ENCODE results near the gene PTDSS2. TPM values are rescaled to one million over a fixed set of nuclear protein-coding genes. Genes with fewer than 3 reads are reported as not detected.

PTDSS2 gene
- total and polyA plus RNA-seq, 9 of the 15 experiments (the other 6 are each of a cell fraction or from before 2014, with no cell fraction given): 0.45 to 53.9 (median 17.2) TPM

DNA sequence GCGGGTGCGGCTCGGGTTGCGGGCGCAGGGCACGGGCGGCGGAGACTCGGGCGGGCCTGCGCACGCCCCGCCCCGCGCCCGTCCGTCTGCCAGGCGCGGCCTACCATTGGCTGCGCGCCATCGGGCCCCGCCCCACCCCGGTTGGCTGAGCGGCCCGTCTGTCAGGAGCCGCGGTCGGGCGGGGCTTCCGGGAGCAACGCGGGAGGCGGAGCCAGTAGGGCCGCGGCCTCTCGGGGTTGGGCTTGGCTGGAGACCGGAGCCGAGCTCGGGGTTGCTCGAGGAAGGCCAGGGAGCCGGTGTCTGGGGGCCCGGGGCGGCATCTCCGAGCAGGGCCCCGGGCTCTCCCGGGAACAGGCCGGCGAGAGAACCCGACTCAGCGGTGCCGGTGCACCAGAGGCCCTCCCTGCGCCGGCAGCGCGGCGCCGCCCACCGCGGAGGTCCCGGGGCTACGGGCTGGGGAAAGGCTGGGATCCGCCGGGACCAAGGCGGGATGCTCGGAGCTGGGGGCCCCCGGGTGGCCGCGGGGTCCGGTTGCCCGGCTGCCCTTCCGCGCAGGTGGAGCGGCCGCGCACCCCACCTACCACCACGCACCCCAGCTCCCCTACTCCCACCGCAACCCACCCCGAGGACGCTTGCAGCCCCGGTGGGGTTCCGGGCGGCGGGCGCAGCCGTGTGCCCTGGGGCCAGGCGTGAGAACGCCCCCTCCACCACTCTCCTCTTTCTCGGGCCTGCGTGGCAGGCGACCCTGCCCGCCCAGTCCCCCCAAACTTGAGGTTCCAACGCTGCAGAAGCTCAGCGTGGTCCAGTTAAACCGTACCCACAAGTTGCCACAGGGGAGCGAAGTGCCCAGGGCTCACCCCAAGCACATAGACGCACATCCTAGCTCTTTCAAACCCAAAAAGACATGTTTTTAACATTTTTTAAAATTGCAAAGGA lies 85.7 kb downstream of the PTDSS2 start, which contains the start of gene HRAS (continued):
- TF ChIP-seq, protein P1, sequence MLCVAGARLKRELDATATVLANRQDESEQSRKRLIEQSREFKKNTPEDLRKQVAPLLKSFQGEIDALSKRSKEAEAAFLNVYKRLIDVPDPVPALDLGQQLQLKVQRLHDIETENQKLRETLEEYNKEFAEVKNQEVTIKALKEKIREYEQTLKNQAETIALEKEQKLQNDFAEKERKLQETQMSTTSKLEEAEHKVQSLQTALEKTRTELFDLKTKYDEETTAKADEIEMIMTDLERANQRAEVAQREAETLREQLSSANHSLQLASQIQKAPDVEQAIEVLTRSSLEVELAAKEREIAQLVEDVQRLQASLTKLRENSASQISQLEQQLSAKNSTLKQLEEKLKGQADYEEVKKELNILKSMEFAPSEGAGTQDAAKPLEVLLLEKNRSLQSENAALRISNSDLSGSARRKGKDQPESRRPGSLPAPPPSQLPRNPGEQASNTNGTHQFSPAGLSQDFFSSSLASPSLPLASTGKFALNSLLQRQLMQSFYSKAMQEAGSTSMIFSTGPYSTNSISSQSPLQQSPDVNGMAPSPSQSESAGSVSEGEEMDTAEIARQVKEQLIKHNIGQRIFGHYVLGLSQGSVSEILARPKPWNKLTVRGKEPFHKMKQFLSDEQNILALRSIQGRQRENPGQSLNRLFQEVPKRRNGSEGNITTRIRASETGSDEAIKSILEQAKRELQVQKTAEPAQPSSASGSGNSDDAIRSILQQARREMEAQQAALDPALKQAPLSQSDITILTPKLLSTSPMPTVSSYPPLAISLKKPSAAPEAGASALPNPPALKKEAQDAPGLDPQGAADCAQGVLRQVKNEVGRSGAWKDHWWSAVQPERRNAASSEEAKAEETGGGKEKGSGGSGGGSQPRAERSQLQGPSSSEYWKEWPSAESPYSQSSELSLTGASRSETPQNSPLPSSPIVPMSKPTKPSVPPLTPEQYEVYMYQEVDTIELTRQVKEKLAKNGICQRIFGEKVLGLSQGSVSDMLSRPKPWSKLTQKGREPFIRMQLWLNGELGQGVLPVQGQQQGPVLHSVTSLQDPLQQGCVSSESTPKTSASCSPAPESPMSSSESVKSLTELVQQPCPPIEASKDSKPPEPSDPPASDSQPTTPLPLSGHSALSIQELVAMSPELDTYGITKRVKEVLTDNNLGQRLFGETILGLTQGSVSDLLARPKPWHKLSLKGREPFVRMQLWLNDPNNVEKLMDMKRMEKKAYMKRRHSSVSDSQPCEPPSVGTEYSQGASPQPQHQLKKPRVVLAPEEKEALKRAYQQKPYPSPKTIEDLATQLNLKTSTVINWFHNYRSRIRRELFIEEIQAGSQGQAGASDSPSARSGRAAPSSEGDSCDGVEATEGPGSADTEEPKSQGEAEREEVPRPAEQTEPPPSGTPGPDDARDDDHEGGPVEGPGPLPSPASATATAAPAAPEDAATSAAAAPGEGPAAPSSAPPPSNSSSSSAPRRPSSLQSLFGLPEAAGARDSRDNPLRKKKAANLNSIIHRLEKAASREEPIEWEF (CRISPR knock-in tag; IDR thresholded peaks at IDR 0.05): no peak
- no peak for TF ChIP-seq ZNF445 (CRISPR knock-in tag; IDR thresholded peaks at IDR 0.05; ENCODE audit: low read depth)
- no peak for TF ChIP-seq ZNF584 (CRISPR knock-in tag; IDR thresholded peaks at IDR 0.05; ENCODE audit: low read depth)
- no peak for TF ChIP-seq FOSL1 (tag; conservative IDR thresholded peaks at IDR 0.05)
- TF ChIP-seq, protein P2, sequence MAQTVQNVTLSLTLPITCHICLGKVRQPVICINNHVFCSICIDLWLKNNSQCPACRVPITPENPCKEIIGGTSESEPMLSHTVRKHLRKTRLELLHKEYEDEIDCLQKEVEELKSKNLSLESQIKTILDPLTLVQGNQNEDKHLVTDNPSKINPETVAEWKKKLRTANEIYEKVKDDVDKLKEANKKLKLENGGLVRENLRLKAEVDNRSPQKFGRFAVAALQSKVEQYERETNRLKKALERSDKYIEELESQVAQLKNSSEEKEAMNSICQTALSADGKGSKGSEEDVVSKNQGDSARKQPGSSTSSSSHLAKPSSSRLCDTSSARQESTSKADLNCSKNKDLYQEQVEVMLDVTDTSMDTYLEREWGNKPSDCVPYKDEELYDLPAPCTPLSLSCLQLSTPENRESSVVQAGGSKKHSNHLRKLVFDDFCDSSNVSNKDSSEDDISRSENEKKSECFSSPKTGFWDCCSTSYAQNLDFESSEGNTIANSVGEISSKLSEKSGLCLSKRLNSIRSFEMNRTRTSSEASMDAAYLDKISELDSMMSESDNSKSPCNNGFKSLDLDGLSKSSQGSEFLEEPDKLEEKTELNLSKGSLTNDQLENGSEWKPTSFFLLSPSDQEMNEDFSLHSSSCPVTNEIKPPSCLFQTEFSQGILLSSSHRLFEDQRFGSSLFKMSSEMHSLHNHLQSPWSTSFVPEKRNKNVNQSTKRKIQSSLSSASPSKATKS (CRISPR knock-in tag; IDR thresholded peaks at IDR 0.05): no peak
- no peak for TF ChIP-seq HNRNPK (IDR thresholded peaks at IDR 0.05; ENCODE audit: low read depth, low read length, poor library complexity, severe bottlenecking)
- TF ChIP-seq PCBP2 (IDR thresholded peaks at IDR 0.05; ENCODE audit: low read depth, low read length, poor library complexity, severe bottlenecking): no peak
- no peak for TF ChIP-seq EP300 (IDR thresholded peaks at IDR 0.05; ENCODE audit: low read length)
- TF ChIP-seq NFIX (CRISPR knock-in tag; IDR thresholded peaks at IDR 0.05; ENCODE audit: low read depth): no peak
- no peak for TF ChIP-seq TCFL5 (CRISPR knock-in tag; conservative IDR thresholded peaks at IDR 0.05)
- TF ChIP-seq PRMT5 (CRISPR knock-in tag; IDR thresholded peaks at IDR 0.05): no peak
- no peak for TF ChIP-seq TRIM24 (IDR thresholded peaks at IDR 0.05)
- TF ChIP-seq SMARCC2 (IDR thresholded peaks at IDR 0.05; ENCODE audit: low read depth): no peak
- no peak for TF ChIP-seq ZNF143 (CRISPR knock-in tag; IDR thresholded peaks at IDR 0.05)
- TF ChIP-seq SMAD1 (IDR thresholded peaks at IDR 0.05; ENCODE audit: low read depth, low read length, partially characterized antibody): no peak
- no peak for TF ChIP-seq RNF2 (IDR thresholded peaks at IDR 0.05)
- TF ChIP-seq PTTG1 (tag; IDR thresholded peaks at IDR 0.05; ENCODE audit: low read depth): no peak
- no peak for TF ChIP-seq JUND (IDR thresholded peaks at IDR 0.05; ENCODE audit: borderline replicate concordance, low read depth, low read length)
- TF ChIP-seq JUND (tag; IDR thresholded peaks at IDR 0.05; ENCODE audit: borderline replicate concordance, low read depth, low read length): no peak; the same call in 2 of the 3 replicates
- TF ChIP-seq ZC3H11A (IDR thresholded peaks at IDR 0.05; ENCODE audit: low read depth, low read length): no peak
